ENCODE measurements around the gene PKMYT1.
A peak's percentile ranks its signal among the peaks of the same experiment; 100 is the strongest.

The PKMYT1 gene

GRCh38 chr16:2992383-2993081 lies 12.3 kb upstream of the PKMYT1 start:
- DNase-seq = no peak

- no peak for DNase-seq
Measured at GRCh38 chr16:2991566-2992261, 11.5 kb upstream of the PKMYT1 start.

DNA sequence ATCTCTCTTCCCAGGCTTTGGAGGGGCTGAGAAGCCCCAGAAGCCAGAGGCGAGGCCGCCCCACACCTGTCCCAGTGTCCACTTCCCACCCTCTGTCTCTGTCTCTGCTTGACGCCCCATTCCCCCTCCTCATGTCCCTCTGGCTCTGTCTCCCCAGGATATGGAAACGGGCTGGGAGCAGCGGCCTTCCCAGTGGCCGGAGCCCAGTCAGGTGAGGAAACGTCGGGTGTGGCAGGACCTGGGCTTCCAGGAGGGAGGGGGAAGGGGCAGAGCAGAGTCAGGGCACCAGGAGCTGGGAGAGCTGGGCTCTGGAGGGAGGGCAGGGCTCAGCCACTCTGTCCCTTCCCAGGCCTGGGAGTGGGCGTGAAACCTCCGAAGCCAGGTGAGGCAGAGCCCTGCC lies 10.6 kb upstream of the PKMYT1 start:
- no peak for DNase-seq

- DNase-seq = no peak
Measured at GRCh38 chr16:2988590-2989099, 8.4 kb upstream of the PKMYT1 start.

DNA sequence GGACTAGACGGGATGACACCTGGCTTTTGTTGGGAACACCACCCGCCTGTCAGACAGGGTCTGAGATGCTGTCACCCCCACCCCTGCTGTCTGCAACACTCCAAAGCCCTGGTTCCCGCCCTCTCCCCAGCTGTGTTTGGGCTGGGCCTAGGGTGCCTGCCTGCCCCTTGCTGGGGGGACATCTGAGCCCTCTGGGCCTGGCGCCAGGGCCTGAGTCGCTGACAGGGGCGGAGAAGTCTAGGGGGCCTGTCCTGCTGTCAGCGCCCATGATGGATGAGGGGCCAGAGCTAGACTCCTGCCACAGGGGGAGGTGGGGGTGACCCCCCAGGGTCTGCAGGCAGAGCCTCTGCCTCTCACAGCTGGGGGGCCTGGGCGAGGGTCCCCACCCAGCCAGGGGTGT lies 7.6 kb upstream of the PKMYT1 start:
- no peak for DNase-seq

DNA sequence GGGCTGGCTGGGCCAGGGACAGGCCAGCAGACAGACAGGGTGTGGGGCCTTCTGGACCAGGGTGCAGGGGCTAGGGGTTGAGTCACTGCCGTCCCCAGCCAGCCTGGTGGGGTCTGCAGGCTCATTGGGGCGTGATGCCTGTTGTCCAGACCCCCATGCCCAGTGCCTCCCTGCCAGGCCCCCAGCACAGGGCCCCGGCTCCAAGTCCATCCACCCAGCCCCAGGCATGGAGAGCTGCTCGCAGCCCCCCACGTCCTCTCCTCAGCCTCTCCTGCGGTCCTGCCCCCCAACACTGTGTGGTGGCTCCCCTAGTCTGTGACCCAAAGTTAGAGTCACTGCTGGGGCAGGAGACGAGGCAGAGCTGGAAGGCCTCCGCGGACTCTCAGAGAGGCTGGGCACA lies 7.0 kb upstream of the PKMYT1 start:
- no peak for DNase-seq

DNA sequence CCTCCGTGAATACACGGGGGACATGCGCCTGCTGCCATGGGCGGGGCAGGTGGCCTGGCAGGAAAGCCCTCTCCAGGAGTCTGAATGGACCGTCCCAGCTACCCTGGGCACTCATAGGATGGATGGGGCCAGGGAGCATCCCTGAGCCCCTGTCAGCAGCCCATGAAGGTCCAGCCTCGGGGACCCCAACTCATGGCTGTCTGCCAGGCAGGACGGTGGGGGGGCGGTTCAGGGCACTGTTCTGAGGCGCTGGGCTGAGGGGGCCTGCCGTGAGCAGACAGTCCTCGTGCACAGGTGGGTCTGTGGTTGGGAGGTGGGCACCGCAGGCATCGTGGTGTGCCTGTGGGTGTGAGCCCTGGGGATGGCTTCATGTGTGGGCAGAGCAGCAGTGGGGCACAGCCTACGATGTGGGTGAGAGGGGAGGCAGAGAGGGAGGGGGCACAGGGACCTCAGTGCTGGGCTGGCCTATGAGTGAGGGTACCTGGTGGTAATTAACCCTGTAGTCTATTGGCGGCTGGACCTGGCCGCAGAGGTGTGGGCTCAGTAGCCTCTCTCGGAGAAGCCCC lies 6.5 kb upstream of the PKMYT1 start:
- no peak for DNase-seq

DNA sequence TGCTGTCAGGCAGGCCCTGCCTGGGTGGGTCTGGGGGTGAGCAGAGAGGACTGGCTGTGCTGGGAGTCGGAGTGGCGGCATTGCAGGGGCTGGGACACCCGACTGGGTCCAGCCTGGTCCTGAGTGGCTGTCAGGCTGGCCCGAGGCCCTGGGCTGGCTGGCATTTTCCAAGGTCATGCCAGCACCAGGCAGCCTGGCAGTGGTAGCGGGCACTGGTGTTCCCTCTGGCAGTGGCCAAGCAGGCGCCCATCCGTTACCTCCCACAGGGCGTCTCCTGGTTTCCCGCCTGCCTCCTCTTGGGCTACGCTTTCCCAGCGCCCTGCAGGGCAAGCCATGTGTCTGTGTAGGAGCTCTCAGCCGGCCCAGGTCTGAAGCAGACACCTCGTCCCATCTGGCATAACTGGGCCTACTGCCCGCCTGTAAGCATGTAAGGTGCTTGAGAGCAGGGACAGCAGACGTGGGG lies 5.7 kb upstream of the PKMYT1 start:
- no peak for DNase-seq

DNA sequence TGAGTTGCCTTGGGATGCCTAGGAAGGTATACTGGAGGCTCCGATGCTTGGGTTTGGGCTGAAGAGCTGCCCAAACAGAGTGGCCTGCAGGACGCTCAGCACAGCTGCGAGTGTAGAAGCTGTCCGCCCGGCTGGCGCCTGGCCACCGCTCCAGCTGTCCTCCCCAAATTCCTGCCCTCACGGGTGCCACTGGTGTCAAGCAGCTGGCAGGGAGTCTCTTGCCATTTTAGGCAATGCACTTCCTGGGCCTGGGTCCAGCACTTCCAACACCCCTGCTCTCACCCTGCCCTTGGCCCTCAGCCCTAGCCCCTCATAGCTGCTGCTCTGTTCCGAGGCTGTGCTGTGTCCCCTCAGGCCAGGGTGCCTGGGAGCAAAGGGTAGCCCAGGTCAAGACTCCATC lies 5.2 kb upstream of the PKMYT1 start:
- DNase-seq = no peak

GRCh38 chr16:2983706-2984136 lies 3.5 kb upstream of the PKMYT1 start:
- peak; percentile 81 for DNase-seq

DNA sequence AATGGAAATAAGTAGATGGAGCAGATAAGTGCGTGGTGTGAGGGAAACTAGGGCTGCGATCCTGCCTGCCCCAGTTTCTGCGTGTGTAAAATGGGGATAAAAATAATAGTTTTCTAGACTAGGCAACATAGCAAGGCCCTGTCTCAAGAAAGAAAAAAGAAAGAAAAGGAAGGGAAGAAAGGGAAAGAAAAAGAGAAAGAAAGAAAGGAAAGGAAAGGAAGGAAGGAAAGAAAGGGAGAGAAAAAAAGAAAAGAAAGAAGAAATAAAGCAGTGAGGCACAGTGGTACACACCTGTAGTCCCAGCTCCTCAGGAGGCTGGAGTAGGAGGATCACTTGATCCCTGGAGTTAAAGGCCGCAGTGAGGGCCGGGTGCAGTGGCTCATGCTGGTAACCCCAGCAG lies 2.2 kb upstream of the PKMYT1 start:
- DNase-seq = no peak

DNA sequence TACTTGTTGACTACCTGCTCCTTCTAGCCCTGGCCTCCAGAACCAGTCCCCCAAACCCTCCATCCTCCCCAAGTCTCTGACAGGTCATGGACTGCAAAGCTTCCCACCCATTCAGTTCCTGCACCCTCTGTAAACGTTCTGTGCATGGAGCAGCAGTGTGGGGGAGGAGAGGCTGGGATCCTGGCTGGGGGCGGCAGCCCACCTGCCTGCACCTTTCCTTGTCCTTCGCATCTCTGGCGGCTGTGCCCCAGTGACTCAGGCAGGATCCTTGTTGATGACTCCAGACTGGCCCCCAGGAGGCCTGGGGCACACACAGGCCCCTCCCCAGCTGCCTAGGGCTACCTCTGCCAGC lies 1.6 kb upstream of the PKMYT1 start:
- DNase-seq = no peak

DNA sequence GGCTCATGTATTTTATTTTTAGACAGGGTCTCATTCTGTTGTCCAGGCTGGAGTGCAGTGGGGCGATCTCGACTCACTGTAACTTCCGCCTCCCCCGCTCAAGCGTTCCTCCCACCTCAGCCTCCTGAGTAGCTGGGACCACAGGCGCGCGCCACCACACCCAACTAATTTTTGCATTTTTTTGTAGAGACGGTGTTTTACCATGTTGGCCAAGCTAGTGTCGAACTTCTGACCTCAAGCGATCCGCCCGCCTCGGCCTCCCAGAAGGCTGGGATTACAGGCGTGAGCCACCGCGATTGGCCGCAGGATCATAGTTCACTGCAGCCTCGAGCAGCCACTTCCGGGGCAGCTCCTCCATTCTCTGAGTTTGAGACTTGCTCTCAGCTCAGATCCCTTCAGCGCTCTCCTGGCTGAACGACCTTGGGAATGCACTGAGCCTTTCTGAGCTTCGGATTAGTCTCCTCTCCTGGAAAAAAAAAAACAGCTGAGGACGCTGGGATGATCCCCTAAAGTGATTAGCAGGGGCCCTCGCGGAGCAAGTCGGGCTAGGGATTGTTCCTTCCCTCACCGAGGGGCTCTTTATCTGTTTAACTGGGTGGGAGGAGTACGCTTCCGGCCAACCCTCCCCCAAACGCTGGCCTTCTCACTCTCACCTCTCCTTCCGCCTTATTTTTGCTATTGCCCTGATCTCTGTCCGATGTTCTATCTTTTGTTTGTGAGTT lies 1.1 kb upstream of the PKMYT1 start:
- DNase-seq = no peak

DNA sequence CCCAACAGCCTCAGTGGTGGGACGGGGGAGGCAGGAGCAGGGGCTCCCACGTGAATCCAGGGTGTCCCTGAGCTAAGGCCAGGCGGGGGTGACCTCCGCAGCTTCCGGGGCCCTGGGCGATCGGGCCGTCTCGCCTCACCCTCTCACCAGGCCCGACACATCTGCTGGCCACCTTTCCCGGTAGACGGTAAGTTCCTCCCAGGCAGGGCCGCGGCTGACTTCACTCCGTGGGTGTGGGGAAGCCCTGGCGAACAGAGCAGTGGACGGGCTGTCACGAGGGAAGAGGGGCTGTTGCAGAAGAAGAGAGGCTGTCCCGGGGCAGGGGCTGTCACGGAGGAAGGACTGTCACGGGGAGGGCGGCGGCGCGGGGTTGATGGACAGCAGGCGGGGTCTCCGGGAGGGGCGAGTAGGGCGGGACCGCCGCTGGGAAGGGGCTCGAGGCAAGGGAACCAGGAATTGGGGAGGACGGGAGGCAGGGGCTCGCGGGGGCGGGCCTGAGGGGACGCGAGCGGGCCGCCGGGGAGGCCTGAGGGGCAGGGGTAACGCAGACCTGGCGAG lies 498 bp downstream of the PKMYT1 start:
- no peak for DNase-seq

DNA sequence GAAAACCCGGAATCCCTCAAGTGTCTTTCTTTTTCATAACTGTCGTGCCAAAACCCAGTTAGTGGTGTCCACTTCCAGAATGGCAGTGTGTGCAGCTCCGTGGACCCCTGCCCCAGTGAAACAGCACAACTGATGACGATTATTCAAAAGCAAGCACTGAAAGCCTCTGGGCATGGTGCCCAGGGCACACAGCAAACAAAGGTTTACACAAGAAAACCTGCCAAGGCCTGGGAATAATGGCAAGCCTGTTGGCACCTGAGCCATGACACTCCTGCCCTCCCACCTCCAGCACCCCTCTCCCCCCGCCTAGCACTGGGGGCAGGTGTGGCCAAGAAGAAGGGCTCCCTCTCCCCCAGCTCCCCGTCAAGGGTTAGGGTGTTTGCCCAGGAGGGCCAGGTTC lies 2.8 kb downstream of the PKMYT1 start:
- DNase-seq = no peak

- DNase-seq = no peak
Measured at GRCh38 chr16:2976673-2977072, 3.6 kb downstream of the PKMYT1 start.

GRCh38 chr16:2976201-2976600 lies 4.0 kb downstream of the PKMYT1 start:
- no peak for DNase-seq

DNA sequence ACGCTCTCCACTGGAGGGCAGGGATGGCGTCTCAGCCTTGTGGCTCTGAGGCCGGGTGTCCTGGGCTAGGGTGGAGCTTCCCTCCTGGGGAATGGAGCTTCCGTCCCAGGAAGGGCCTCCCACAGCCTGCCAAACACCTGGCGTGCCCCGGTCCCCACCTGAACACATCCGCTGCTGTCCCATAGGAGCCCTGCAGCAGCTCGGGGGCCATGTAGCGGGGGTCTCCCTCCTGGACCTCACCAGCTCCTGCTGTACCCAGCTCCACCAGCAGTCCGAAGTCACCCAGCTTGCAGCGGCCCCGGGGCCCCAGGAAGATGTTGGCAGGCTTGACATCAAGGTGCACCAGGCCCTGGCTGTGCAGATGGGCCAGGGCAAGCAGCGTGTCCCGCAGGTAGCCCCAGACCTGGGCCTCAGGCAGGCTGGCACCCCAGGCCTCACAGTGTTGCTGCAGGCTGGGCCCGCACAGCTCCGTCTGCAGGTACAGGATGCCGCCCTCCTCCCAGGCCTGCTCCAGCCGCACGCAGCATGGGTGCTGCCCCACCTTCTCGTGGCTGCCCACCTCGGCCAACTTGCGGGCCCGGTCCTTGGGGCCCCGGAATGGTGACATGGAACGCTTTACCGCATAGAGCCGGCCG lies 5.0 kb downstream of the PKMYT1 start:
- no peak for DNase-seq

DNA sequence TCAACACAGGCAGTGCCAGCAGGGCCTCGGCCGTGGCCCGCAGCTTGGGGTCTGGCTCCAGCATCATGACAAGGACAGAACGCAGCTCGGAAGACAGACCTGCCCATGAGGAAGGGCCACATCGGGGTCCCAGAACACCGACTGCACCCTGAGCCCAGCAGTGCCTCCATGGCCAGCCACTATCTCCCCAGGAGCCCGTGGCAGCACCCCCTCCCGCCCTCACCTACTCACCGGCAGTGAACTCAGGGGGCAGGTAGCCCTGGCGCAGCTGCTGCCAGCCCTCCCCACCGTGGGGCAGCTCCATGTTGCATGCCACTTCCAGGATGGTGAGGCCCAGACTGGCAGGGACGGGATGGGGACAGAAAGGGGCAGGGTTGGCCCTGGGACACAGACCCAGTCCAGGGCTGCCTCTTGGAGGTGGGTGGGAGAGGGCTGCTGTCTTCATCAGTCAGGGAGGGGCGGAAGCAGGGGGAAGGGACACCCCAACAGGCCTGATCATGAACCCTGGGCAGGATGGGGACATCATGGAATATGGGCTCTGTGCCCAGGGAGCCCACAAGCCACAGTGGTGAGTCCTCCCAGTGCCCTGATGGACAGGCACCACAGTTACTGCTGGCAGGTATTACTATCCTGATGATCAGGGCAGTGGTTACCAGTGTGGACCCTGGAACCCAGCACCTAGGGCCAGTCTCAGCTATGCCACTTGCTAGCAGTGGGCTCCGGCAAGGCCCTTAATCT lies 5.8 kb downstream of the PKMYT1 start:
- no peak for DNase-seq

GRCh38 chr16:2973605-2974318 lies 6.5 kb downstream of the PKMYT1 start:
- DNase-seq = no peak

DNA sequence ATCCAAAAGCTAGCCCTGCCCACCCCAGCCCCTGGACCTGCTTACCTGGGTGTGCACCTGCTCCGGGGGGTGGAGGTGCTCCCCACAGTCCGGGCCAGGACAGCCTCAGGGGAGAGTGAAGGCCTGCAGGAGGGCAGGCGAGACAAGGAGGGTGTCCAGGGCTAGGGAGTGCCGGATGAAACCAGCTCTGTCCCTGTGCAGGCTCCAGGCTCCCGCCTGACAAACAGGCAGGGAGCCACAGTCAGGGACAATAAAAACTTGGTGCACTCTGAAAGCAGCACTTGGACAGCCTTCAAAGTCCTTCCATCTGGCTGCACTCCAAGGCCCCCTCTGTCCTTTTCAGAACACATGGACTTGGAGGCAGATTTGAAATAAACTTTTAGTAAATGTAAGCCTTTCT lies 7.2 kb downstream of the PKMYT1 start:
- no peak for DNase-seq

Data from NCI-H2227 treated with DMSO at 0.1 percent for 48 hours (cell line).